Measurements from ENCODE around the gene FBXO44.

FBXO44 gene

DNA sequence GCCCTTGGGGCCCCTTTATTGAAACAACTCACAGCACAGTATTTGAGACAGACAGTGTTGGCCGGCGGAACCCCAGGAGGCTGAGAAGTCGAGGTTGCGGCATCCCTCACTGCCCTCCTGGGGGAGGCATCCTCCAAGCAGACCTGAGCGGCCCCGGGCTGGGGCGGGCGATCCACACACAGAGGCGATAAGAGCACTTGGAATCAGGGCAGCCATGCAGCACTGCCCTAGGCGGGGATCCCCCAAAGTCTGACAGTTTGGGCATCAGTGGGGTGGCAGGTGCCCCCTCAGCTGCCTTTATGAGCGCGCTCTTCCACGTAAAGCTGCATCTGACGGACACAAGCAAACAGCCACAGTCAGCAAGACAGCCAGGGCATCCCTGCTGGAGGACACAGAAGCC, 19.8 kb downstream of the FBXO44 start:
- TF ChIP-seq FOXP2 (optimal IDR thresholded peaks at IDR 0.05; ENCODE audit: borderline replicate concordance, extremely low read depth, extremely low read length, insufficient read depth) (no peak), TAF1 (IDR thresholded peaks at IDR 0.05; ENCODE audit: borderline replicate concordance, insufficient read depth, low read length) (no peak)
- TF ChIP-seq, protein P1, sequence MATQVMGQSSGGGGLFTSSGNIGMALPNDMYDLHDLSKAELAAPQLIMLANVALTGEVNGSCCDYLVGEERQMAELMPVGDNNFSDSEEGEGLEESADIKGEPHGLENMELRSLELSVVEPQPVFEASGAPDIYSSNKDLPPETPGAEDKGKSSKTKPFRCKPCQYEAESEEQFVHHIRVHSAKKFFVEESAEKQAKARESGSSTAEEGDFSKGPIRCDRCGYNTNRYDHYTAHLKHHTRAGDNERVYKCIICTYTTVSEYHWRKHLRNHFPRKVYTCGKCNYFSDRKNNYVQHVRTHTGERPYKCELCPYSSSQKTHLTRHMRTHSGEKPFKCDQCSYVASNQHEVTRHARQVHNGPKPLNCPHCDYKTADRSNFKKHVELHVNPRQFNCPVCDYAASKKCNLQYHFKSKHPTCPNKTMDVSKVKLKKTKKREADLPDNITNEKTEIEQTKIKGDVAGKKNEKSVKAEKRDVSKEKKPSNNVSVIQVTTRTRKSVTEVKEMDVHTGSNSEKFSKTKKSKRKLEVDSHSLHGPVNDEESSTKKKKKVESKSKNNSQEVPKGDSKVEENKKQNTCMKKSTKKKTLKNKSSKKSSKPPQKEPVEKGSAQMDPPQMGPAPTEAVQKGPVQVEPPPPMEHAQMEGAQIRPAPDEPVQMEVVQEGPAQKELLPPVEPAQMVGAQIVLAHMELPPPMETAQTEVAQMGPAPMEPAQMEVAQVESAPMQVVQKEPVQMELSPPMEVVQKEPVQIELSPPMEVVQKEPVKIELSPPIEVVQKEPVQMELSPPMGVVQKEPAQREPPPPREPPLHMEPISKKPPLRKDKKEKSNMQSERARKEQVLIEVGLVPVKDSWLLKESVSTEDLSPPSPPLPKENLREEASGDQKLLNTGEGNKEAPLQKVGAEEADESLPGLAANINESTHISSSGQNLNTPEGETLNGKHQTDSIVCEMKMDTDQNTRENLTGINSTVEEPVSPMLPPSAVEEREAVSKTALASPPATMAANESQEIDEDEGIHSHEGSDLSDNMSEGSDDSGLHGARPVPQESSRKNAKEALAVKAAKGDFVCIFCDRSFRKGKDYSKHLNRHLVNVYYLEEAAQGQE (IDR thresholded peaks at IDR 0.05; ENCODE audit: insufficient read depth in 1 of 2, low read depth in 2 of 2, low read length in 2 of 2) = no peak

DNA sequence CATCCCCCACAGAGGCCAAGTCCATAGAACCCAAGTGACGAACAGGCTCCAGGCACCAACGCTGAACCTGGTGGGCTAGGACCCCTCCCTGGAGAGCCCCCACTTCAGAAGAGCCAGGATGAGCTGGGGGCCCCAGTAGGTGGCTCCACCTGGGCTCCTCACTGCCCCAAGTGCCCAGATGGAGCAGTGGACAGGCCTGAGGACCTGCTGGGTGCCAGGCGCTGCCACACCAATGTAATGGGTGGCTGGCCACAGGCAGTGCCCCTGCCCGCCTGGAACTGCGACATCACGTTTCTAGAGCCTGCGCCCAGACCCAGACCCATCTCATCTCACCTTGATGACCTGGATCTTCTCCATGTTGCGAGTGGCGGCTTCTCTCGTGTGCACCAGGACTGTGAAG, 20.6 kb downstream of the FBXO44 start:
- TF ChIP-seq TAF1 (IDR thresholded peaks at IDR 0.05; ENCODE audit: borderline replicate concordance, insufficient read depth, low read length) (no peak), POLR2AphosphoS5 (IDR thresholded peaks at IDR 0.05; ENCODE audit: low read depth, low read length) (no peak), SIN3A (IDR thresholded peaks at IDR 0.05; ENCODE audit: borderline replicate concordance, insufficient read depth, low read length) (no peak), FOXP2 (optimal IDR thresholded peaks at IDR 0.05; ENCODE audit: borderline replicate concordance, extremely low read depth, extremely low read length, insufficient read depth) (no peak)
- TF ChIP-seq, protein P1 (IDR thresholded peaks at IDR 0.05; ENCODE audit: insufficient read depth in 1 of 2, low read depth in 2 of 2, low read length in 2 of 2) = no peak

- TF ChIP-seq, protein P1 (IDR thresholded peaks at IDR 0.05; ENCODE audit: insufficient read depth in 1 of 2, low read depth in 2 of 2, low read length in 2 of 2) = no peak
- TF ChIP-seq TAF1 (IDR thresholded peaks at IDR 0.05; ENCODE audit: borderline replicate concordance, insufficient read depth, low read length) (no peak), FOXP2 (optimal IDR thresholded peaks at IDR 0.05; ENCODE audit: borderline replicate concordance, extremely low read depth, extremely low read length, insufficient read depth) (no peak), POLR2AphosphoS5 (IDR thresholded peaks at IDR 0.05; ENCODE audit: low read depth, low read length) (no peak), SIN3A (IDR thresholded peaks at IDR 0.05; ENCODE audit: borderline replicate concordance, insufficient read depth, low read length) (no peak)
Measured at GRCh38 chr1:11676386-11677103, 21.9 kb downstream of the FBXO44 start.

GRCh38 chr1:11678442-11678841, 23.8 kb downstream of the FBXO44 start:
- TF ChIP-seq FOXP2 (optimal IDR thresholded peaks at IDR 0.05; ENCODE audit: borderline replicate concordance, extremely low read depth, extremely low read length, insufficient read depth) (no peak), SIN3A (IDR thresholded peaks at IDR 0.05; ENCODE audit: borderline replicate concordance, insufficient read depth, low read length) (no peak), POLR2AphosphoS5 (IDR thresholded peaks at IDR 0.05; ENCODE audit: low read depth, low read length) (no peak), TAF1 (IDR thresholded peaks at IDR 0.05; ENCODE audit: borderline replicate concordance, insufficient read depth, low read length) (no peak)
- TF ChIP-seq, protein P1 (IDR thresholded peaks at IDR 0.05; ENCODE audit: insufficient read depth in 1 of 2, low read depth in 2 of 2, low read length in 2 of 2) = no peak
